HG02973 (cell line): Measurements from ENCODE around the gene WDR62.

Experiments used
- ATAC-seq: cut with Tn5 transposase; IDR thresholded peaks from one replicate; pipeline ENCODE4 v1.9.1; 2021; ENCODE audit warnings: moderate library complexity; ENCODE audit not compliant: unreplicated experiment

WDR62 gene

DNA sequence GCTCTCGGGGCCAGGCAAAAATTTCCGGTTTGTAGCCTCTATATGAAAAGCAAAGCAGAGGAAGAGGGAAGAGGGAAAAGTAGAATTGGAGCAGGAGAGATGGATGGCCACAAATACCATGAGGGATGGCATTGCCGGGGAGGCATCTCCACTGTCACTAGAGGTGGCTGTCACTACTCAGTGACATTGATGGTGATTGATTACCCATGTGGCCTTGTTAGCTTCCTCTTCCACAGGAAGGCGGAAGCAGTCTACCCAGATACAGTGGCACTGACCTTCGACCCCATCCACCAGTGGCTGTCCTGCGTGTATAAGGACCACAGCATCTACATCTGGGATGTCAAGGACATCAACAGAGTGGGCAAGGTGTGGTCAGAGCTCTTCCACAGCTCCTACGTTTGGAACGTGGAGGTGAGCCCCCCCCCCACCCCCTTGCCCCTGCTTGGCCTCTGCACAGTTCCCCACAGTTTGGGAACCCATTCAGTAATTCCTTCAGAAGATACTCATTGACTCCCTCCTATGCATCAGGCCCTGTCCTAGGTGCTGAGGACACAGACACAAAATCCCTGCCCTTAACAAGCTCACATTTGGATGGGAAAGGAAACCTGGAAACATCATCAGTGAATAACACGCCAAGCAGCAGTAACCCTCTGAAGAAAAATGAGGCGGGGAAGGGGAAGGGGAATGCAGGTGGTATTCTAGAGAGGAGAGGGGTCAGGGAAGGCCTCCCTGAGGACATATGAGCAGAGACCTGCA, 18.6 kb downstream of the WDR62 start:
- no peak for ATAC-seq

DNA sequence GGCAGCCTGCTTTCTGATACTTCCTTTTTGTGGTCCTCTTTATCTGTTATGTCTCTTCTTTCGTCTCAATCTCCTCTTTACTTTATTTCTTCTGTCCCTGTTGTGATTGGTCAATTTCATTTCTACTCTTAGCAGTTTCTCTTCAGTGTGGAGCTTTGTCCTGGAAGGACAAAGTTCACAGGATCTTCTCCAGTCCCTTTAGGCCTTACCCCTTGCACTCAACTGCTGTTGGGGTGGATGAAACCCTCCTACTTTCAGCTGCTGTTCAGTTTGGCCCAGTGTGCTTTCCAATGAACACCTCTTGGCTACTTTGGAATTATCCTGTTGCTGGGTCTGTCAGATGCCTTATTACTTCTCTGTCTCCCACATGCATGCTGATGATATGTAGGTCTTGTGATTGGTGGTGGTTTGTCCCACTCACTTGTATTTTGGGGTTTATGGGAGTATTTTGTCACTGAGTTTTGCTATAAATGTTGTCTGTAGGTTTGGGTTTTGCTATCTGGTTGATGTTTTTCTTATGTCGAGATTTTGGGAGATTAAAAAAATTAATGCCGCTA, 24.8 kb downstream of the WDR62 start:
- no peak for ATAC-seq

DNA sequence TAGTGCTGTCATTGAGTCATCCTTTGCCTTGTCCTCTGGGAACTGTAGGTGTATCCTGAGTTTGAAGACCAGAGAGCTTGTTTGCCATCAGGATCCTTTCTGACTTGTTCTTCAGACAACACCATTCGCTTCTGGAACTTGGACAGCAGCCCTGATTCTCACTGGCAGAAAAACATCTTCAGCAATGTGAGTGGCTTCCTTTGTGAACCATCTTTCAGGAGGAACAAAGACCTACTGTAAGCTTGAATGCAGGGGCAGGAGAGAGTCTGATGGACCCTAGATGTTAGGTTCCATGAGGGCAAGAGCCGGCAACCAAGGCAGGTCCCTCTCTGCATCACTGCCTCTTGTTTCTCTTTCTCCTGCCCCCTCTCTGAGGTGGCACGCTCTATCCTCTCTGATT, 26.7 kb downstream of the WDR62 start:
- no peak for ATAC-seq

DNA sequence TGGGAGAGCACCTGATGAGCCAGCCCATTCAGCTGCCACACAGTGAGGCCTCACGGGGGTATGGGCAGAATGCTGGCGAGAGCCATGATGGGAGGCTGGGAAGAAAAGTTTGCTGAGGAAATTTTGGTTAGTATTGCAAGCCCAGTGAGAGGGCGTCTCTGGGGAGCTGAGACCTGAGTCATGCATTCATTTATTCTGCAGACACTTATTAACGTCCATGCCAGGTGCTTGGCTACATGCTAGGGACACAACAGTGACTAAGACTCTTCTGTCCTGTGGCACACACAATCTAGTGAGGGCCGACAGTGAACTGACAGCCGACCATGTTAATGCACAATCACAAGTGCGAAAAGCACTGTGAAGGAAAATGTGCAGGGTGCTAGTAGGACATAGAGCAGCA, 27.2 kb downstream of the WDR62 start:
- no peak for ATAC-seq

DNA sequence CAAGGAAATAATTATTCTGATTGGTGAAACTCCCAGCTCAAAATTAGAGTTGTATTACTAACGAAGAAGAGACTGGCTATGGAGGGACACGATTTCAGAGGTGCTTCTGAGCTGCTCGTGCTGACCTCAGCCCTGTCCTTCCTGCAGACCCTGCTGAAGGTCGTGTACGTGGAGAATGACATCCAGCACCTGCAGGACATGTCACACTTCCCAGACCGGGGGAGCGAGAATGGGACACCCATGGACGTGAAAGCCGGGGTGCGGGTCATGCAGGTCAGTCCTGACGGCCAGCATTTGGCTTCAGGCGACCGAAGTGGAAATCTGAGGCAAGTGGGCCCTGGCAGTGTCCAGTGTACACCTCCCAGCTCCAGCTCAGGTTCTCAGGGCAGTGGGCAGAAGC, 28.2 kb downstream of the WDR62 start:
- ATAC-seq = no peak

DNA sequence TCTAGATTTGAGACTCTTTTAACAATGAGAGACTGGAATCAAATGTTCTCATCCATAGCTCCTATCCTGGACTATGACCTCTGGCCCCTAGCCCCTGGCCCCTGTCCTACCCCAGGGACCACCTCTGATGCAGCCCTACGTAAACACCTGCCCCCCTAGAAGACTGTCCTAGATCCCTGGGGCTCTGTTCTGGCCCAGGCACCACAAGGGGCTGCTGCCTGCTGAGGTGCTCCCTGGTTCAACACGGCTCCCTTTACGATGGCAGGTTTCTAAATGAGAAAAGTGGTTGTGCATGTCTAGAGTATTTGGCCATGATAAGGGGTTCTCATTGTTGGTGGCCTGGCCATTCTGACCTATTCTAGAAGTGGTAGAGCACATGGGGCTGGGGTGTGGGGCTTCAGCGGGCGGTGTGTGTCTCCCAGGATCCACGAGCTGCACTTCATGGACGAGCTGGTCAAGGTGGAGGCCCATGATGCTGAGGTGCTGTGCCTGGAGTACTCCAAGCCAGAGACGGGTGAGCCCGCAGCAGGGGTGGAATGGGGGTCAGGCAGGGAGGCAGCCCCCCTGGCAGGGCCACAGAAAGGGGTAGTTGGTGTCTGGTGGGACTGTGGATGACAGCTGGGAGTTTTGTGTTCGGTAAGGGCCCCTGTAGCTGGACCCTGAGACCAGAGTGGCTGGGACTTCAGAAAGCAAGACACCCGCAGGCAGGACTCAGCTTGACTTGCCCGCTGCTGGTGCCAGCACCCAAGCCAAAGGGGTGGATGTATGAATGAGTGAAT, 29.7 kb downstream of the WDR62 start:
- no peak for ATAC-seq

GRCh38 chr19:36086326-36086725, 31.6 kb downstream of the WDR62 start:
- no peak for ATAC-seq

DNA sequence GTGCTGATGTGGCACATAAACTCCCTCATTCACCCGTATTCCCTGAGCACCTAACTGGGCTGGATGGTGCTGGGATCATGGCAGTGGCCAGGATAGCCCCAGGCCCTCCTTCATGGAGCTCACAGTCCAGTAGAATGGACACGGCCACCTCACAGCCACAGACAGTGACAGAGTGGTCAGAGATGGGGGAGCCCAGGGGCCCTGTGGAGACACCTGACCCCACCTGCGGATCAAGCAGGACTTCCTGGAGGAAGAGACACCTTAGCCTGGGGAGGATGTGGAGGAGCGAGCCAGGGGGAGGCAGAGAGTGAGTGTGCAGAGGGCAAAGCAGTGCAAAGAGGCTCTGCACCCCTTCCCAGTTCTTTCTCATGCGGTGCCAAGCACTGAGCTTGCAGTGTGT, 35.1 kb downstream of the WDR62 start:
- no peak for ATAC-seq

DNA sequence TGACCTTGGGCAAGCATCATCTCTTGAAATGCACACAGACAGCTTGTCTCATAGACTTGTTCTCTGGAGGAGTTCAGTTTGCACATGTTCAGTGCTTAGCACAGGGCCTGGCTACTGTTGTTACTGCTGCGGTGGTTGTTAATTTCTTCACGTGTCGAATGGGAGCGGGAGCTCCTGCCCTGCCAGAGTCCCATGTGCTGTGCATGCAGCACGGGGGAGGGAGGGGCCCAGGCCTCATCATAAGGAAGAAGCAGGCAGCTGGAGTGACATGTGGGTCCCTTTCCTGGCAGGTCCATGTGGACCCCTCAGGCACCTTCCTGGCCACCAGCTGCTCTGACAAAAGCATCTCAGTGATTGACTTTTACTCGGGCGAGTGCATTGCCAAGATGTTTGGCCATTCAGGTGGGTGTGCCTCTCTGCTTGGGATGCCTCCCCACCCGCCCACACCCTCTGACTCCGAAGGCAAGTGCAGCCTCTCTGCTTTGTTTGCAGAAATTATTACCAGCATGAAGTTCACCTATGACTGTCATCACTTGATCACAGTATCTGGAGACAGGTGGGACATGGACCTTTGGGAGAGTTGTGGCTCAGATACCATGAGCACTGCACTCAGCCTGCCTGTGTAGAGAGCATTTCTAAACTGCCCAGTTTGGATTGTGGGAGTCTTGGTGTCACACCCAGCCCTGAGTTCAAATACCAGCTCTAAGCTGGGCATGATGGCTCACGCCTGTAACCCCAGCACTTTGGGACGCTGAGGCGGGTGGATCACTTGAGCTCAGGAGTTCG, 36.4 kb downstream of the WDR62 start:
- no peak for ATAC-seq

- ATAC-seq = no peak
These were observed 37.9 kb downstream of the WDR62 start for GRCh38 chr19:36092566-36092965.

GRCh38 chr19:36093146-36093662, 38.5 kb downstream of the WDR62 start:
- ATAC-seq = no peak

DNA sequence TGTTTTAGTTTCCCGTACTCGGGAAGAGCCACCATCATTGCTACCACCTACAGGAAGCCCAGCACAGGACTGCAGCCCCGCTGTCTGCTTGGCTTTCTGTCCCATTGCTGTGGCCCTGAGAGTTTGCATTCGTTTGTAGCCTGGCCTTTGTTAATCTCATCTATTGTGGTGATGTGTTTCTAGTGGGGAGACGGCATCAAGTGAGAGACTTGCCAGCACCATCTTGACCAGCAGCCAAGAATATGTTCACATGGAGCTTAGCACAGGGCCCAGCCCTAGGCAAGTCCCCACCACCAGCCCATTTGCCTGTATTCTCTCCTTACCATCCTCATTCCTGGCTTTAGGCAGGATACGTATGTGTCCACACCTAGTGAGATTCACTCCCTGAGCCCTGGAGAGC, 39.0 kb downstream of the WDR62 start:
- ATAC-seq = no peak

DNA sequence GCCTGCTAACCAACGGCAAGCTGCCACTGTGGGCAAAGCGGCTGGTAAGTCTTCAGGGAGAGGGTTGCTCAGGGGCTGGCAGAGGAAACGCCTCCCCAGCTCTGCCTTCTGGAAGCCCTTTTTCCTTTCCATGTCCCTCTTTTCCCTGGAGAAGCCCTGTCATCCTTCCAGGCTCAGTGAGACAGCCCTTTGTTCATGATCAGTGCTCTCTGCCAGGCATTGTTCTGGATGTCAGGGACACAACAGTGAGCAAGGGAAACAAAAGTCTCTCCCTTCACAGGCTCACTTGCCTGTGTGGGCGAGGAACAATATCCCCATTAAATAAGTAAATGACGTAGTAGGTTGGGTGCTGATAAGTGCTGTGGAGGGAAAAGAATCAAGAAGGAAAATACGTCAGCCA, 42.3 kb downstream of the WDR62 start:
- no peak for ATAC-seq

DNA sequence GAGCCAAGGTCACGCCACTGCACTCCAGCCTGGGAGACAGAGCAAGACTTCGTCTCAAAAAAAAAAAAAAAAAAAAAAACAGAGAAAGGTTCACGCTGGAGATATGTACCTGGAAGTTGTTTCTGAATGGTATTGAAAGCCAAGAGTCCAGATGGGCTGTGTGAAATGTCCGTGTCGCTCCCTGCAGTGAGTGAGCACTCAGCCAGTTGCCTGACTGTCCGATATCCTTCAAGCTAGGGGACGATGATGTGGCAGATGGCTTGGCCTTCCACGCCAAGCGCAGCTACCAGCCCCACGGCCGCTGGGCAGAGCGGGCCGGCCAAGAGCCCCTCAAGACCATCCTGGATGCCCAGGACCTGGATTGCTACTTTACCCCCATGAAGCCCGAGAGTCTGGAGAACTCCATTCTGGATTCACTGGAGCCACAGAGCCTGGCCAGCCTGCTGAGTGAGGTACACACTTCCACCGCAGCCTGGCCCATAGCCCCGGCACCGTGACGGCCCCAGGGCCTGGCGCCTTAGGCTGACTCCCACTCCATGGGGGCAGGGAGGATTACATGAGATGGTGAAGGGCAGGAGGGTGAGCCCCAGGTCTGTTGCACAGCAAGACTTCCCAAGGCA, 44.6 kb downstream of the WDR62 start:
- no peak for ATAC-seq

GRCh38 chr19:36100476-36100875, 45.8 kb downstream of the WDR62 start:
- ATAC-seq = no peak

DNA sequence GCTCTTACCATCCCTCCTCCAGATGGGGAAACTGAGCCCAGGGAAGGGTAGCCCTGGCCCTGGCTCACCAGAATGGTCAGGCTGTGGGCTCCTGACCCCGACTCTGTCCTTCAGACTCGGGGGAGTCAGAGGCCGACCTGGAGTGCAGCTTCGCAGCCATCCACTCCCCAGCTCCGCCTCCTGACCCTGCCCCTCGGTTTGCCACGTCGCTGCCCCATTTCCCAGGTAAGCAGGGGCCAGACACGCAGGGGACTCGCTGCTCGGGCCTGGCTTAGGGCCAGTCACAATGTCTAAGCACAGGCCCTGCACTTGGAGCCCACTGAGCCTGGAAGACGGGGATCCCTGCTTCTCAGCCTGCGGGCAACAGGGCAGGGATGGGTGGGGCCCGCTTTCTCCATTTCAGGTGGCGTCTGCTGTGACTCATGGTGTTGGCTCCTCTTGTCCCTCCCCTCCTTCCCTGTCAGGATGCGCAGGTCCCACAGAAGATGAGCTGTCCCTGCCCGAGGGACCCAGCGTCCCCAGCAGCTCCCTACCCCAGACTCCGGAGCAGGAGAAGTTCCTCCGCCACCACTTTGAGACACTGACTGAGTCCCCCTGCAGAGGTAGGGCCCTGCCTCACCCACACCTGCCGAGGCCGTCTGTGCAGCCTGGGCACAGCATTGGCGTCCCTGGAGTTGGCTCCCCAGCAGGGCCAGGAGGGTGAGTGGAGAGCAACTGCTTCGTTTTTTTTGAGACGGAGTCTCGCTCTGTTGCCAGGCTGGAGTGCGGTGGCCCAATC, 47.0 kb downstream of the WDR62 start:
- no peak for ATAC-seq

GRCh38 chr19:36103040-36103626, 48.4 kb downstream of the WDR62 start:
- no peak for ATAC-seq

- no peak for ATAC-seq
These were observed 49.3 kb downstream of the WDR62 start for GRCh38 chr19:36103842-36104552.

DNA sequence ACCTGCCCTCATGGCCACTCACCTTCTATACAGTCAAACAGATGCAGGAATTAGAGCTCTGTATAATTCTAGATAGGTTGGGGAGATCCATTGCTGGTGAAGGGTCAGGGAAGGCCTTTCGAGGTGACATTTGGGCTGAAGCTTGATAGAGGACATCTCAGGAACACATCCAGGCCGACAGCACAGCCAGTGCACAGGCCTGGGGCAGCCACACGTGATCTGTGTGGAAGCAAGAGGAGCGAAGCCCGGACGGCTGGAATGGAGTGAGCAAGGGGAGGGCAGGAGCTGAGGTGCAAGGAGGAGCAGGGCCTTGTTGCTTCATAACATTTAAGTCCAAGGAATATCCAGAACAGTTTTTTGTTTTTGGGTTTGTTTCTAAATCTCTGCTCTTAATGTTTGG, 51.7 kb downstream of the WDR62 start:
- ATAC-seq = no peak
